Stimulated activated naive B cell treated with anti-CD40 and anti-IgM and Interleukin-4, amounts not matched to agents 10 μg/mL and 1 μg/mL and 100 μg/mL, for 72 hours (primary cell): Measurements from ENCODE around the gene DPP10.

Source experiments
- ATAC-seq, 2 donors: fragments of 150-1000 bp; cut with Tn5 transposase; replicated peaks; 2 replicates each; pipeline ENCODE4 v1.10.0; 2021; ENCODE audit warnings: moderate library complexity in 1 of 2
- DNase-seq: peaks from one replicate; pipeline ENCODE4 v3.0.0; 2021
- H3K27ac Mint-ChIP-seq: one replicate; pipeline ENCODE4 v1.8.0; 2022; ENCODE audit warnings: mild to moderate bottlenecking, mixed read lengths
- H3K27me3 Mint-ChIP-seq, 2 donors: one replicate each; pipeline ENCODE4 v1.8.0; 2022; ENCODE audit warnings: mixed read lengths in 2 of 2
- H3K36me3 Mint-ChIP-seq, 2 donors: one replicate each; pipeline ENCODE4 v1.8.0; 2022; ENCODE audit warnings: mixed read lengths in 2 of 2, mild to moderate bottlenecking in 1 of 2
- H3K4me1 Mint-ChIP-seq, 2 donors: one replicate each; pipeline ENCODE4 v1.8.0; 2022; ENCODE audit warnings: mixed read lengths in 2 of 2, mild to moderate bottlenecking in 1 of 2
- H3K4me3 Mint-ChIP-seq, 2 donors: one replicate each; pipeline ENCODE4 v1.8.0; 2022; ENCODE audit warnings: mild to moderate bottlenecking in 2 of 2, mixed read lengths in 2 of 2, moderate library complexity in 1 of 2
- H3K9me3 Mint-ChIP-seq, 2 donors: one replicate each; pipeline ENCODE4 v1.8.0; 2022; ENCODE audit warnings: mixed read lengths in 2 of 2, mild to moderate bottlenecking in 1 of 2

The DPP10 gene

DNA sequence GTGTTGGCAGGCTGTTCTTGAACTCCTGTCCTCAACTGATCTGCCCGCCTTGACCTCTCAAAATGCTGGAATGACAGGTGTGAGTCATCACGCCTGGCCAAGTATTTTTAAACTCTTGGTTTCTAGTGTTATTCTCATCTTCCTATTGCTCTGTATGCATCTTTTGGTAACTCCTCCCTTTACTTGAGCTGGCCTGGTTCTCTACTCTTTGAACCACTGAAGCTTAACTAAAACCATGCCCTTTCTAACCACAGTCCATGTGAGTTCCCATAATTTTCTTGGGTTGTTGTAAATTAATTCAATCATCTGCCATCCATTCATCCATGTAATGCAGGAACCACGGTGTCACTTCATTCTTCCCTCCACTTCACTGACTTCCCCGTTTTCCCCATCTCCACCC is 1131.3 kb downstream of the DPP10 start:
- Mint-ChIP-seq H3K27ac (no peak overlapping the region), H3K4me1 (no peaks in the 10 kb centered on the region), H3K9me3 (peaks cover 6 to 9% of the 10 kb centered on the region in 2 donors), H3K36me3 (no peaks in the 10 kb centered on the region), H3K4me3 (no peak overlapping the region), H3K27me3 (no peaks in the 10 kb centered on the region)
- no peak for DNase-seq
- no peak for ATAC-seq

DNA sequence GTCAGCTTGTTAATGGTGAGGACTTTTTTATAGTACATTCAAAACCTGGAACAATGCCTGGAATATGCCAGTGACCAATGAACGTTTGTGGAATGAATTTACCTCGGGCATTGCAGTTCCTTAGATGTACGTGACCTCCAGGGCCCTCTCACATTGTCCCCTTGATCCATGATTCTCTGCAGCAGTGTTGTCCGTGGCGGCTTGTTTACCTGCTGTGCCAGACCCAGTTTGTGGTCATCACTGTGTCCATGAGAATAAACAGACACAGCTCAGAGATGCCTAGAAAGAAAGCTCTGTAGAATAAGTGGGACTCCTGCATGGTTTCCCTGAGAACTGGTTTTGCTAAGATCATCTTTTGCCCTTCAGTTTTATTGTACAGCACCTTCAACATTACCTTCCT is 1132.2 kb downstream of the DPP10 start:
- Mint-ChIP-seq H3K9me3 (peaks cover 4 to 9% of the 10 kb centered on the region in 2 donors), H3K4me3 (no peak overlapping the region), H3K4me1 (no peaks in the 10 kb centered on the region), H3K27ac (no peak overlapping the region), H3K36me3 (no peaks in the 10 kb centered on the region), H3K27me3 (no peaks in the 10 kb centered on the region)
- ATAC-seq: no peak
- no peak for DNase-seq

DNA sequence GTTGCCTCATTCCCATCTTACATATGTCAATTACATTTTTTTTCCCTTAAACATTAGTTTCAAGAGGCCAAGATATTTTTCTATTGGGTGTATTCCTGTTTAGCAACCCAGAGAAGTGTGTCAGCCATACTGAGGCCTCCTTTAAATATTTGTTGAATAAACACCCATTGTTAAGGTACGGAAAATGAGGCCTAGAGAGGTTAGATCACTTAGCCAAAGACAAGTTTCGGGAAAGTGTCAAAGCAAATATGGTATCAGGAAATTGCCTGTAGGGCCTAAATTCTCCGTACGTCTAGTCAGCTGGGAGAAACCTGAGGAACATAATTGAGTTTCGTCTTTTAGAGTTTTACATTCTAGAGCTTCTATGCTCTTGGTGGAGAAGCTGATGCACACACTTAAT is 1138.3 kb downstream of the DPP10 start:
- Mint-ChIP-seq H3K9me3 (peaks cover 6 to 13% of the 10 kb centered on the region in 2 donors), H3K27ac (no peak overlapping the region), H3K36me3 (no peaks in the 10 kb centered on the region), H3K27me3 (no peaks in the 10 kb centered on the region), H3K4me3 (no peak overlapping the region), H3K4me1 (no peaks in the 10 kb centered on the region)
- no peak for ATAC-seq
- DNase-seq: no peak

DNA sequence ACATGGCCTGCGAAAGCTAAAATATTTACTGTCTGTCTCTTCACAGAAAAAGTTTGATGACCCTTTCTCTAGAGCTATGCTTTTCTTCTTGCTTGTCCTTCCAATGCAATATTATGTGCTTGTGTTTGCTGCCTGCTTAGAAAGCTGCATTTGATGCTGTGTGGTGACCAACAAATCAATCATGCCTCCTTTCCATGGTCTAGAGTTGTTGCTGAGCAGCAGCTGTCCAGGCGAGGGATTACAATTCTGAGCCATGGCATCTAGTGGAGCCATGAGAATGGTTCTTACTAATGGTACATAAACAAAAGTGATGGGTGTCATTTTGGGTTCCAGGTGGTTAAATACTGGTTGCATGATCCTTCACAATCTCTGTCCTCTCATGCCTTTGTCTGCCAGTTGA is 1142.1 kb downstream of the DPP10 start:
- Mint-ChIP-seq H3K27me3 (no peaks in the 10 kb centered on the region), H3K36me3 (no peaks in the 10 kb centered on the region), H3K9me3 (peaks cover 9 to 14% of the 10 kb centered on the region in 2 donors), H3K4me3 (no peak overlapping the region), H3K27ac (no peak overlapping the region), H3K4me1 (no peaks in the 10 kb centered on the region)
- ATAC-seq (no peak), DNase-seq (no peak)

DNA sequence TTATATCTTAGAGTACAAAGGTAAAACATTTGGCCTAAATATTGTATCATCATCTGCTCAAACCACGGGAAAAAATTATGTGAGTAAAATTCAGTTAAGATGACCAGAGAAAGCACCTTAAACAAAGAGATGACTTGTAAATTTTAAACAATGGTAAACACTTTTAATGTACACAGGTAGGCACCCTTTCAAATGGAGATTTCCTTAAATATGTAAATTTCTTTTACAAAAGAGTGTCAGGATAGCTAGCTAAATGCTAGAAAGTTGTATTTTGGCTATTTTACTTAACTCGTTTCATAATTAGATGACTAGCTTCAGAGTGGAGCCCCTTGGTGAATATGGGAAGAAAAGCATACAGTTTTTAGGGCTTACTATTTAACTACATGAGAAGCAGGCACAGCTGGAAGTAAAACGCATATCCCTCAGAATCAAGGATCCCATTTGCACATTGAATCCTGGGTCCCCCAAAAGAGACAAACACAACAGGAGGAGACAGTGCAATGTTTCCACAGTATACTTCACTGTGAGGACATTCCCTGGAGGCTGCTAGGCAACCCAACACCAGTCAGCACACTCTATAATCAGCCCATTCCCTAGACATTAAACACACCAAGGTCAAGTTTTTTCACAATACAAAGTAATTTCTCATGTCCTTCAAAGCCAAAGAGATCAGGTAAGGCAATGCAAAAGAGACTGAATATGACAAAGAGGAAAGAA is 1154.4 kb downstream of the DPP10 start:
- peaks cover 8 to 13% of the 10 kb centered on the region in 2 donors for H3K9me3 Mint-ChIP-seq
- H3K27me3 Mint-ChIP-seq: no peaks in the 10 kb centered on the region
- no peak for DNase-seq
- ATAC-seq: no peak
- H3K4me1 Mint-ChIP-seq: no peaks in the 10 kb centered on the region
- H3K27ac Mint-ChIP-seq: no peak overlapping the region
- H3K36me3 Mint-ChIP-seq: no peaks in the 10 kb centered on the region
- H3K4me3 Mint-ChIP-seq: no peak overlapping the region

DNA sequence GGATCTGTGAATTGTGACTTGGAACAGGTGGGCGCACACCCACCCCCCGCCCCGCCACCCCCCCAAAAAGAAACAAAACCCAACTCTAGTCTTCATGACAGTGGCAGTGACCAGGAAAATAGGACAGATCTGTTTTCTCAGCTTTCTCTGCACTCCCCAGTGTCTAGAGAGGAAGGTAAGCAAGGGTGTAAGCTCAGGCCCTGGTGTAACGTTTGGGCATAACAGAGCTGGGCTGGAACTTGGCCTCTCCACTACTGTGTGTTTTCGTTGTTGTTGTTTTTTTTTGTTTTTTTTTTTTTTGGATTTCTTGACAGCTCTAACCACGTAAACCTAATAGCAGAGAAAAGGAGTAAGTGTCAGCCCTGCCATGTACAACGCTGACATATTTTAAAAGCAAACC is 1160.8 kb downstream of the DPP10 start:
- DNase-seq: no peak
- H3K27me3 Mint-ChIP-seq: no peaks in the 10 kb centered on the region
- no peak overlapping the region for H3K27ac Mint-ChIP-seq
- no peak for ATAC-seq
- H3K36me3 Mint-ChIP-seq: no peaks in the 10 kb centered on the region
- H3K4me3 Mint-ChIP-seq: no peak overlapping the region
- H3K4me1 Mint-ChIP-seq: no peaks in the 10 kb centered on the region
- H3K9me3 Mint-ChIP-seq: peaks cover 3 to 5% of the 10 kb centered on the region in 2 donors

DNA sequence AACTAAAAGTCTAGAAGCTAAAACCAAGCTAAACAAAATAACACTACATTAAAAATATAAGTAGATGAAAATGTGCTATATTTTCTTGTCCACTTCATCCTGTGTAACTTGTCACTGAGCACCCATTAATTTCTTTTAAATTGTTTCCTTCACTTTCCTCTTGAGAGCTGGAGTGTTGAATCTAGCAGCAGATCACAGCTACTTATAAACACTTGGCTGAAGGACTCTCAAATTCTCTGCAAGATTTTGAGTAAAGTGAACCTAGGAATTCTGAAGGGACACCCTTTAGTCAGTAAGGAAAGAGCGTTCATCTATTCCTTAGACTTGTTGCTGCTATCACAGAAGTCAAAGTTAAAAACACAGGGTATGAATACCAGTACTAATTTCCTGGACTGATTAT is 1163.9 kb downstream of the DPP10 start:
- H3K27ac Mint-ChIP-seq: no peak overlapping the region
- H3K27me3 Mint-ChIP-seq: no peaks in the 10 kb centered on the region
- H3K4me1 Mint-ChIP-seq: no peaks in the 10 kb centered on the region
- peaks cover 0 to 4% of the 10 kb centered on the region in 2 donors for H3K9me3 Mint-ChIP-seq
- no peak overlapping the region for H3K4me3 Mint-ChIP-seq
- H3K36me3 Mint-ChIP-seq: no peaks in the 10 kb centered on the region
- DNase-seq (no peak), ATAC-seq (no peak)

DNA sequence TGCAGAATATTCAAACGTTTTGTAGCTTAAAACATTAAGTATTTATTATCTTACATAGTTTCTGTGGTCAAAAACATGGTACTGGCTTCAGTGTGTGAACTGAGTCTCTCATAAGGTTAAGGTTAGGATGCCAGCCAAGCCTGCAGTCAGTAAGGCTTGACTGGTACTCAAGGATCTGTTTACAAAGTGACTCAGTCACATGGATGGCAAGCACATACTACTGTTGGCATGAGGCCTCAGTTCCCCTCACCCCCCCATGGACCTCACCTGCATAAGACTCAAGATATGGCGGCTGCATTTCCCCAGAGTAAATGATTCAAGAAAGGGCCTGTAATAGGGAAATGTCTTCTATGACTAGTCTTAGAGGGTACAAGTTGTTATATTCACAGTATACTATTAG is 1167.5 kb downstream of the DPP10 start:
- no peaks in the 10 kb centered on the region for H3K4me1 Mint-ChIP-seq
- no peak for DNase-seq
- H3K27ac Mint-ChIP-seq: no peak overlapping the region
- H3K9me3 Mint-ChIP-seq: peaks cover 3 to 4% of the 10 kb centered on the region in 2 donors
- ATAC-seq: no peak
- no peak overlapping the region for H3K4me3 Mint-ChIP-seq
- H3K27me3 Mint-ChIP-seq: no peaks in the 10 kb centered on the region
- H3K36me3 Mint-ChIP-seq: no peaks in the 10 kb centered on the region

DNA sequence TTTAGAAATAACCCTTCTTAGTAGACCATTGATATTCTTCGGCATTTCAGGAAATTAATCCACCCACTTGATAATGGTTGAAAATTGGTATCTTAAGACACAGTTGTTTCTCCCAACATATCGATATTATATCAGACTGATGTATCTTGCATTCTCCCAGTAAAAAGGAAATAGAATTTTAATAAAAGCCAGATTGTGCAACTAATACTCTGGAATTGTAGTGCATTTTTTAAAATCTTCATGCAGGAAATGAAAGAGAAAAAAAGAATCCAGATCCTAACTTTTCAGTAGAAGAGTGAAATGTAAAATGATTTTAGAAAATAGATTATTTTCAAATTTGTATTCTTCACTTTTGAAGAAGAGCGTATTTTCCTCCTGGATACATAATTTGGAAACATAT is 1168.4 kb downstream of the DPP10 start:
- peaks cover 3% of the 10 kb centered on the region in 2 donors for H3K9me3 Mint-ChIP-seq
- H3K4me1 Mint-ChIP-seq: no peaks in the 10 kb centered on the region
- H3K36me3 Mint-ChIP-seq: no peaks in the 10 kb centered on the region
- H3K27me3 Mint-ChIP-seq: no peaks in the 10 kb centered on the region
- no peak for DNase-seq
- no peak for ATAC-seq
- H3K4me3 Mint-ChIP-seq: no peak overlapping the region
- H3K27ac Mint-ChIP-seq: no peak overlapping the region

DNA sequence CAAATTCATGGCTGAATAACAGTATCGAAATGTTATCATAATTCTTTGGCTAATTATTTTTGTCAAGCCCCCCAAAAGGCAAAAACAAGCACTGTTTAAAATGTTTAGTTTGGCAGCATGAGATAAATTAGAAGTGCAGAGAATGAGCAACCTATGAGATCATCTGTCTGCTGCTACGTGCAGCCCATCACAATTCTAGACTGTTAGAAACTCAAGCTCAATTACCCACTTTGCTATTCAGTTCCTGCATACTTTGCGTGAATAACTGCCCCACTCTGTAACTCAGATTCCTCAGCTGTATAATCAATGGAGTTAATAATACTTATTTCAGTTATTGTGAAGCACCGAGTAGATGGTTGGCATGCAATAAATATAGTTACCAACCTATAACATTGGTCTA is 1181.9 kb downstream of the DPP10 start:
- no peak overlapping the region for H3K4me3 Mint-ChIP-seq
- H3K36me3 Mint-ChIP-seq: no peaks in the 10 kb centered on the region
- no peaks in the 10 kb centered on the region for H3K27me3 Mint-ChIP-seq
- no peaks in the 10 kb centered on the region for H3K4me1 Mint-ChIP-seq
- DNase-seq (no peak), ATAC-seq (no peak)
- H3K9me3 Mint-ChIP-seq: peaks cover 2 to 3% of the 10 kb centered on the region in 2 donors
- no peak overlapping the region for H3K27ac Mint-ChIP-seq

DNA sequence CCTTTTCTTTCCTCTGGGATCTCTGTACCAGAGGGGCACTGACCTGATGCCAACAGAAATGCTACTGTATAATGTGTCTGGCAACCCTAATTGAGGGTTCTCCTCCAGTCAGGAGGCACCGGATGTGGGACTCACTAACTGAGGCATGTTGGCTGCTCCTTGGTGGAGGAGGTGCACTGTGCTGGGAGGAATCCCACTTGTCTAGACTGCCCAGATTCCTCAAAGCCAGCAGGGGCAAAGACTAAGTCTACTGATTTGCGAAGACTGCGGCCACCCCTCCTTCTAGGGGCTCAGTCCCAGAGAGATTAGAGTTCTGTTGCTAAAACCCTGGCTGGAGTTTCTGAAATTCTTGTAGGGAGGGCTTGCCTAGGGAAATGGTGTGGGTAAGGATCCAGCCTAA is 1192.1 kb downstream of the DPP10 start:
- no peaks in the 10 kb centered on the region for H3K4me1 Mint-ChIP-seq
- H3K27me3 Mint-ChIP-seq: no peaks in the 10 kb centered on the region

DNA sequence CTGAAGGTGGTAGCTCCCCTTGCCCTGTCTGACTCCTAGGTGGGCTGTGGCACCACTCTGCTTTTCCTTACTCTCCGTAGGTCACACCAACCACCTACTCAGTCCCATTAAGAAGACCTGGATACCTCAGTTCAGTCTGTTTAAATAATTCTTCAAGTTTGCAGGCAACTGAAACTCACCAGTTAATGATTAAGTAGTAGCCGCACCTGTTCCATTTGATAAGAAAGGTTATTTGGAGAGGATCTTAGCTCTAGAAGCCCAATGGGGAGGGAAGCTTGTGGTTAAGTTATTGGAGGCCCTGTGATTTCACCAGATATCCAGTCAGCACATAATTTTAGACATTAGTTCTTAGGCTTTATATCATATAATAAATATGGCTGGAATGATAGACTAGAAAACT is 1193.0 kb downstream of the DPP10 start:
- DNase-seq: no peak
- H3K36me3 Mint-ChIP-seq: no peaks in the 10 kb centered on the region
- no peak overlapping the region for H3K27ac Mint-ChIP-seq
- ATAC-seq: no peak
- H3K4me3 Mint-ChIP-seq: no peak overlapping the region
- peaks cover 0 to 8% of the 10 kb centered on the region in 2 donors for H3K9me3 Mint-ChIP-seq
- no peaks in the 10 kb centered on the region for H3K27me3 Mint-ChIP-seq
- H3K4me1 Mint-ChIP-seq: no peaks in the 10 kb centered on the region

More for the DNA sequence above, 1192.1 kb downstream of the DPP10 start:
- Mint-ChIP-seq H3K36me3 (no peaks in the 10 kb centered on the region), H3K4me3 (no peak overlapping the region), H3K27ac (no peak overlapping the region), H3K9me3 (peaks cover 0 to 8% of the 10 kb centered on the region in 2 donors)
- ATAC-seq (no peak), DNase-seq (no peak)

DNA sequence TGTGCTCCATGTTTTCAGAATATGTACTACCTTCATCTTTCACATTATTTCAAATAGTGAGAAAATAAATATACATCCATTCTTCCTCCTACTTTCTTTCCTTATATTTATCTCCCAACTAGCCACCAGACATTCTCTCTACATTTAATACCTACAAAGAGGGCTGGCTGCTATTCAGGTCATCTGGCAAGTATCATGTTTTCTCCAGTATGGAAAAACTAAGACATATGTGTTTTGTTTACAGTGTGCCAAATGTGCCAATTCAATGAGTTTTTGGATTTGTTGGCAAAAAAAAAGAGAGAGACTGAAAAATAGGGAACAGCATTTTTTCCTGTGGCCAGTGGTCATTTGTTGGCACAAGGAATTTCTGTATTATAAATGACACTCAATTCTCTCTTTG is 1207.3 kb downstream of the DPP10 start:
- H3K27ac Mint-ChIP-seq: no peak overlapping the region
- no peak overlapping the region for H3K4me3 Mint-ChIP-seq
- no peaks in the 10 kb centered on the region for H3K27me3 Mint-ChIP-seq
- H3K4me1 Mint-ChIP-seq: no peaks in the 10 kb centered on the region
- DNase-seq: no peak
- no peak for ATAC-seq
- H3K36me3 Mint-ChIP-seq: no peaks in the 10 kb centered on the region
- H3K9me3 Mint-ChIP-seq: peaks cover 2 to 8% of the 10 kb centered on the region in 2 donors

DNA sequence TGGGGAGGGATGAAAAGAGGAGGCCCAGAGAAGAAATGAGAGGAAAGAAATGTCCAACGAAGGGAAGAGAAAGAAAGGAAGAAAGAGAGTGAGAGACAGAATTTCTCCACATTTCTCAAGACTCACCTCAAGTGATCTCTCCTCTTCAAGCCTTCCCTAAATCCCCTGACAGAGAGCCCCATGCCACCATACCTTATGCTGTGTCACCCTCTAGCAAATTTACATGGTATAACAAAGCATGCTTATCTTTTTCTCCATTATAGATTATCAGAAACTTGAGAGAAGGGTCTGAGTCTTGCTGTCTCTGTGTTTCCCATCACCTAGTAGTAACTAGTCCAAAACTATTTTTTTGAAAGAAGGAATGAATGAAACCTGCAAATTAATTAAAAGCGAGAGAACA is 1208.4 kb downstream of the DPP10 start:
- Mint-ChIP-seq H3K36me3 (no peaks in the 10 kb centered on the region), H3K4me1 (no peaks in the 10 kb centered on the region), H3K27me3 (no peaks in the 10 kb centered on the region), H3K9me3 (peaks cover 2 to 8% of the 10 kb centered on the region in 2 donors), H3K27ac (no peak overlapping the region), H3K4me3 (no peak overlapping the region)
- no peak for DNase-seq
- no peak for ATAC-seq

DNA sequence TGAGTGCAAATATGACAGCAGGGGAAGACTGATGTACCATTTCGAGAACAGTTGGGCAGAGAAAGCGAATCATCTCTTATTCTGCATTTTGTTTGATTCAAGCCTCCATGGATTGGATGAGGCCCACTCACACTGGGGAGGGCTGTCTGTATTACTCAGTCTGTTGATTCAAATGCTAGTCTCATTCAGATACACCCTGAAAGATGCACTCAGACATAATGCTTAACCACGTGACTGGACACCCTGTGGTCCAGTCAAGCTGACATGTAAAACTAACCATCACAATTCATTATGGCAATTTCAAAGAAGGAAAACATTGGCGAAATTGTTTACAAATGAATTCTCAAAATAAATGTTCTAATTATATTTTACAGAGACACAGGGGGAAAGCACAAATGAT is 1210.2 kb downstream of the DPP10 start:
- no peak for DNase-seq
- ATAC-seq: no peak
- no peak overlapping the region for H3K27ac Mint-ChIP-seq
- peaks cover 2 to 5% of the 10 kb centered on the region in 2 donors for H3K9me3 Mint-ChIP-seq
- no peak overlapping the region for H3K4me3 Mint-ChIP-seq
- no peaks in the 10 kb centered on the region for H3K4me1 Mint-ChIP-seq
- no peaks in the 10 kb centered on the region for H3K27me3 Mint-ChIP-seq
- H3K36me3 Mint-ChIP-seq: no peaks in the 10 kb centered on the region

DNA sequence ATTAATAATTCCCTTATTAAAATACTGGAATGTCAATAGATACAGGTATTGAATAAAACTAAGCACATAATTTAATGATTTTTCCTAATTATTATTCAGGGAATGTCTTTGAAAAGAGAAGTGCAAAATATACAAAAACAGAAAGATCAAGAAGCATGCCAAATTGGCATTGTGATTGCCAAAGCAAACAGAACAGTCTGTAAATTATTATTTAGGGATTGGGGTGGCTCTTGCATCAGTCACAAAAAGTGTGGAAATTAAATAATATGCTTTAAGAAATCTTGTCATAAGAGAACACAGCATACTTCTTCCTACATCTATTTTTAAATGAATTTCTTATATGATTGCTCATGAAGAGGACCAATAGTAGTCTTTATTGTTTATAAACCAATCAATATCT is 1211.9 kb downstream of the DPP10 start:
- Mint-ChIP-seq H3K9me3 (peaks cover 0 to 2% of the 10 kb centered on the region in 2 donors), H3K36me3 (no peaks in the 10 kb centered on the region), H3K4me3 (no peak overlapping the region), H3K27me3 (no peaks in the 10 kb centered on the region), H3K27ac (no peak overlapping the region), H3K4me1 (no peaks in the 10 kb centered on the region)
- DNase-seq: no peak
- ATAC-seq: no peak
